Hepatocyte (in vitro differentiated cells): ENCODE results near the gene KCTD10.

Source experiments
- CTCF ChIP-seq: fragments of 200-600 bp; sonication (generic); IDR thresholded peaks from 2 replicates; pipeline ENCODE4 v1.5.1; 2016; ENCODE audit warnings: antibody characterized with exemption, mild to moderate bottlenecking; ENCODE audit not compliant: poor library complexity
- EZH2 ChIP-seq: fragments of 200-600 bp; sonication (generic); IDR thresholded peaks from 2 replicates; pipeline ENCODE4 v1.6.1; 2016; ENCODE audit warnings: antibody characterized with exemption, mild to moderate bottlenecking, borderline replicate concordance
- EZH2phosphoT487 ChIP-seq: fragments of 200-600 bp; sonication (generic); IDR thresholded peaks from one replicate; pipeline ENCODE4 v1.6.1; 2018; ENCODE audit warnings: antibody characterized with exemption, mild to moderate bottlenecking, low read depth, moderate library complexity; ENCODE audit not compliant: unreplicated experiment, severe bottlenecking

- TF ChIP-seq CTCF: no peak
- no peak for TF ChIP-seq EZH2
- no peak for TF ChIP-seq EZH2phosphoT487
These were observed 25.7 kb downstream of the KCTD10 start for GRCh38 chr12:109451400-109451799.
